Astrocyte (in vitro differentiated cells and primary cell): Measurements from ENCODE around the gene FKRP.

Source experiments
- EZH2 ChIP-seq: IDR thresholded peaks from 2 replicates; pipeline ENCODE4 v1.6.1; 2012; ENCODE audit warnings: mild to moderate bottlenecking, low read length, inconsistent platforms; ENCODE audit not compliant: insufficient read depth
- TF ChIP-seq, protein P1 (sequence below): IDR thresholded peaks from 2 replicates; pipeline ENCODE4 v1.5.1; 2011; ENCODE audit warnings: low read depth, mild to moderate bottlenecking, inconsistent platforms, low read length, moderate library complexity; ENCODE audit not compliant: insufficient read depth

DNA sequence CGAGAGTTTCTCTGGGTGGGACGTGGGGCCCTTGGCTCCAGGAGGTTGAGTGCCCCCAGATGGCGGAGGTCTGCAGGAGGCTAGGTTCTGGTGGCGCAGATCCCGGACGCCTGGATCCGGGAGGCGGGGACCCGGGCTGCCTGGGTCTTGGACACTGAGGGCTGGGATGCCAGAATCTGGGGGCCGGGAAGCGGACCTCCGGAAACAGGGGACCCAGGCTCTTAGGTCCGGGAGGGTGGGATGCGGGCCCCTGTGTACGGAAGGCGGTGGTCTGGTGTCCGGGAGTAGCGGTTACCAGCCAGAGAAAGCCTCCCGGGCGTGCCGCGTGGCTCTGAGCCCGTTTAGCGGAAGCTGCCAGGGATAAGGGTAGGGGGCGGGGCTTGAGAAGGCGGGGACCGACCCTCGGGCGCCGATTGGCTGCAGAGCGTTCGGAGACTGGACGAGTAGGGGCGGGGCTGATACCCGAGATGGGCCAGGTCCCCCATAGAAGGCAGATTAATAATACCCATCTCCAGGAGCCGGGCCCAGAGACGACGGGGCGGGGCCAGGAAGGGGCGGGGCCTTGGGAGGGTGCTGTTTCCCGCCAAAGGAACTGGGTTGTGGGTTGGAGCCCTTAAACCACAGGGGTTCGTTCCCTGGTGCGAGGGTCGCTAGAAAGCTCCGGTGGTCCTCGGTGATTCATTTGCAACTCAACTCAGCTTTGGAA, 42.6 kb downstream of the FKRP start, which contains the start of gene SLC1A5:
- TF ChIP-seq, protein P1, sequence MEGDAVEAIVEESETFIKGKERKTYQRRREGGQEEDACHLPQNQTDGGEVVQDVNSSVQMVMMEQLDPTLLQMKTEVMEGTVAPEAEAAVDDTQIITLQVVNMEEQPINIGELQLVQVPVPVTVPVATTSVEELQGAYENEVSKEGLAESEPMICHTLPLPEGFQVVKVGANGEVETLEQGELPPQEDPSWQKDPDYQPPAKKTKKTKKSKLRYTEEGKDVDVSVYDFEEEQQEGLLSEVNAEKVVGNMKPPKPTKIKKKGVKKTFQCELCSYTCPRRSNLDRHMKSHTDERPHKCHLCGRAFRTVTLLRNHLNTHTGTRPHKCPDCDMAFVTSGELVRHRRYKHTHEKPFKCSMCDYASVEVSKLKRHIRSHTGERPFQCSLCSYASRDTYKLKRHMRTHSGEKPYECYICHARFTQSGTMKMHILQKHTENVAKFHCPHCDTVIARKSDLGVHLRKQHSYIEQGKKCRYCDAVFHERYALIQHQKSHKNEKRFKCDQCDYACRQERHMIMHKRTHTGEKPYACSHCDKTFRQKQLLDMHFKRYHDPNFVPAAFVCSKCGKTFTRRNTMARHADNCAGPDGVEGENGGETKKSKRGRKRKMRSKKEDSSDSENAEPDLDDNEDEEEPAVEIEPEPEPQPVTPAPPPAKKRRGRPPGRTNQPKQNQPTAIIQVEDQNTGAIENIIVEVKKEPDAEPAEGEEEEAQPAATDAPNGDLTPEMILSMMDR, result no peak
- TF ChIP-seq EZH2, result no peak
